ENCODE data around the gene GET3.

- TF ChIP-seq EP300 (IDR thresholded peaks at IDR 0.05) (no peak), POLR2AphosphoS2 (conservative IDR thresholded peaks at IDR 0.05; ENCODE audit: low read length) (no peak), RCOR1 (IDR thresholded peaks at IDR 0.05; ENCODE audit: low read depth, low read length) (no peak), MAFK (IDR thresholded peaks at IDR 0.05; ENCODE audit: partially characterized antibody) (no peak), SMC3 (IDR thresholded peaks at IDR 0.05) (no peak), SREBF2 (IDR thresholded peaks at IDR 0.05) (no peak), POLR2A (IDR thresholded peaks at IDR 0.05; ENCODE audit: low read length) (no peak), RAD21 (conservative IDR thresholded peaks at IDR 0.05 in 1 of 2, IDR thresholded peaks at IDR 0.05 in 1 of 2) (no peak), CHD4 (IDR thresholded peaks at IDR 0.05; ENCODE audit: borderline replicate concordance) (no peak), MAZ (IDR thresholded peaks at IDR 0.05; ENCODE audit: borderline replicate concordance, low read depth, low read length) (no peak), HMGXB4 (CRISPR knock-in tag; IDR thresholded peaks at IDR 0.05; ENCODE audit: borderline replicate concordance) (no peak)
- TF ChIP-seq, protein P1, sequence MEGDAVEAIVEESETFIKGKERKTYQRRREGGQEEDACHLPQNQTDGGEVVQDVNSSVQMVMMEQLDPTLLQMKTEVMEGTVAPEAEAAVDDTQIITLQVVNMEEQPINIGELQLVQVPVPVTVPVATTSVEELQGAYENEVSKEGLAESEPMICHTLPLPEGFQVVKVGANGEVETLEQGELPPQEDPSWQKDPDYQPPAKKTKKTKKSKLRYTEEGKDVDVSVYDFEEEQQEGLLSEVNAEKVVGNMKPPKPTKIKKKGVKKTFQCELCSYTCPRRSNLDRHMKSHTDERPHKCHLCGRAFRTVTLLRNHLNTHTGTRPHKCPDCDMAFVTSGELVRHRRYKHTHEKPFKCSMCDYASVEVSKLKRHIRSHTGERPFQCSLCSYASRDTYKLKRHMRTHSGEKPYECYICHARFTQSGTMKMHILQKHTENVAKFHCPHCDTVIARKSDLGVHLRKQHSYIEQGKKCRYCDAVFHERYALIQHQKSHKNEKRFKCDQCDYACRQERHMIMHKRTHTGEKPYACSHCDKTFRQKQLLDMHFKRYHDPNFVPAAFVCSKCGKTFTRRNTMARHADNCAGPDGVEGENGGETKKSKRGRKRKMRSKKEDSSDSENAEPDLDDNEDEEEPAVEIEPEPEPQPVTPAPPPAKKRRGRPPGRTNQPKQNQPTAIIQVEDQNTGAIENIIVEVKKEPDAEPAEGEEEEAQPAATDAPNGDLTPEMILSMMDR (IDR thresholded peaks at IDR 0.05): peak; percentile 34
Measured at GRCh38 chr19:12733369-12734214, 3.7 kb upstream of the GET3 start.

All from A549 (cell line).